ENCODE data around the gene STIM1. TPM values are rescaled to one million over a fixed set of nuclear protein-coding genes. Genes with fewer than 3 reads are reported as not detected.

STIM1 gene
- total RNA-seq, 1 experiment from 2014 or later = 93.6 TPM

DNA sequence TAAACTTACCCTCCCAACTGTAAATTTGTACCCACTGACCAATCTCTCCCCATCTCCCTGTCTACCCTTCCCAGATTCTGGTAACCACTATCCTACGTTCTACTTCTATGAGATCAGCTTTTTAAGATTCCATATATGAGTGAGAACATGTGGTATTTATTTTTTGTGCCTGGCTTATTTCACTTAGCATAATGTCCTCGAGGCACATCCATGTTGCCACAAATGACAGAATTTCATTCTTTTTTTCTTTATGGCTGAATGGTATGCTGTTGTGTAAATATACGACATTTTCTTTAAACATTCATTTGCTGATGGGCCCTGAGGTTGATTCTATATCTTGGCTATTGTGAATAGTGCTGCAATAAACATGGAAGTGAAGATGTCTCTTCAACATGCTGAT is 164.4 kb downstream of the STIM1 start:
- Histone ChIP-seq H3K27me3 (ENCODE audit: control insufficient read depth, insufficient read depth, low read length) (no peaks in the 10 kb centered on the region), H3K36me3 (ENCODE audit: control insufficient read depth, insufficient read depth, low read length) (no peaks in the 10 kb centered on the region), H3K4me1 (ENCODE audit: control insufficient read depth, insufficient read depth, low read length) (no peaks in the 10 kb centered on the region), H3K9me3 (ENCODE audit: control insufficient read depth, insufficient read depth, low read depth, low read length) (no peaks in the 10 kb centered on the region), H3K27ac (ENCODE audit: low read length) (no peak overlapping the region), H3K4me3 (ENCODE audit: low read depth in 2 of 2, low read length in 2 of 2) (no peak overlapping the region)
- in situ Hi-C loops (cut with HindIII; ENCODE audit: low pct_unique_long_range_greater_than_20kb, low sequenced_read_pairs) (no loop called here), intact Hi-C loops (cut with micrococcal nuclease; ENCODE audit: unreplicated experiment) (no loop called here)
- ChIA-PET CTCF (interaction anchor here (1.5 kb wide), 1 partner anchor 165 kb away, joined by 3 read pairs; the partner anchor contains the start of gene STIM1), POLR2A (no interaction called here)
- DNase-seq (ENCODE audit: low read depth, low spot score) (no peak), ATAC-seq (no peak)
- no peak for TF ChIP-seq REST (IDR thresholded peaks at IDR 0.05; ENCODE audit: insufficient read depth in 1 of 2, low read depth in 2 of 2, low read length in 1 of 2)
- no peak for TF ChIP-seq POLR2AphosphoS5 (IDR thresholded peaks at IDR 0.05; ENCODE audit: low read depth, low read length)
- TF ChIP-seq SIN3A (IDR thresholded peaks at IDR 0.05; ENCODE audit: borderline replicate concordance, insufficient read depth, low read depth, low read length) = no peak
- TF ChIP-seq TCF7L2 (IDR thresholded peaks at IDR 0.05; ENCODE audit: low read depth, low read length) = no peak
- TF ChIP-seq, protein P1, sequence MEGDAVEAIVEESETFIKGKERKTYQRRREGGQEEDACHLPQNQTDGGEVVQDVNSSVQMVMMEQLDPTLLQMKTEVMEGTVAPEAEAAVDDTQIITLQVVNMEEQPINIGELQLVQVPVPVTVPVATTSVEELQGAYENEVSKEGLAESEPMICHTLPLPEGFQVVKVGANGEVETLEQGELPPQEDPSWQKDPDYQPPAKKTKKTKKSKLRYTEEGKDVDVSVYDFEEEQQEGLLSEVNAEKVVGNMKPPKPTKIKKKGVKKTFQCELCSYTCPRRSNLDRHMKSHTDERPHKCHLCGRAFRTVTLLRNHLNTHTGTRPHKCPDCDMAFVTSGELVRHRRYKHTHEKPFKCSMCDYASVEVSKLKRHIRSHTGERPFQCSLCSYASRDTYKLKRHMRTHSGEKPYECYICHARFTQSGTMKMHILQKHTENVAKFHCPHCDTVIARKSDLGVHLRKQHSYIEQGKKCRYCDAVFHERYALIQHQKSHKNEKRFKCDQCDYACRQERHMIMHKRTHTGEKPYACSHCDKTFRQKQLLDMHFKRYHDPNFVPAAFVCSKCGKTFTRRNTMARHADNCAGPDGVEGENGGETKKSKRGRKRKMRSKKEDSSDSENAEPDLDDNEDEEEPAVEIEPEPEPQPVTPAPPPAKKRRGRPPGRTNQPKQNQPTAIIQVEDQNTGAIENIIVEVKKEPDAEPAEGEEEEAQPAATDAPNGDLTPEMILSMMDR (IDR thresholded peaks at IDR 0.05) = no peak
- BruUV-seq (replicated peaks) = no TSS peak

- intact Hi-C loops (cut with micrococcal nuclease; ENCODE audit: unreplicated experiment) = no loop called here
- CTCF ChIA-PET = no interaction called here
- H3K27ac ChIP-seq (ENCODE audit: low read length) = no peak overlapping the region
- TF ChIP-seq REST (IDR thresholded peaks at IDR 0.05; ENCODE audit: insufficient read depth in 1 of 2, low read depth in 2 of 2, low read length in 1 of 2) (no peak), TCF7L2 (IDR thresholded peaks at IDR 0.05; ENCODE audit: low read depth, low read length) (no peak), SIN3A (IDR thresholded peaks at IDR 0.05; ENCODE audit: borderline replicate concordance, insufficient read depth, low read depth, low read length) (no peak), POLR2AphosphoS5 (IDR thresholded peaks at IDR 0.05; ENCODE audit: low read depth, low read length) (no peak)
- TF ChIP-seq, protein P1 (IDR thresholded peaks at IDR 0.05) = no peak
- H3K4me1 ChIP-seq (ENCODE audit: control insufficient read depth, insufficient read depth, low read length) = no peaks in the 10 kb centered on the region
- DNase-seq (ENCODE audit: low read depth, low spot score) = no peak
- BruUV-seq (replicated peaks) = no TSS peak
- H3K9me3 ChIP-seq (ENCODE audit: control insufficient read depth, insufficient read depth, low read depth, low read length) = no peaks in the 10 kb centered on the region
- no peak for ATAC-seq
- in situ Hi-C loops (cut with HindIII; ENCODE audit: low pct_unique_long_range_greater_than_20kb, low sequenced_read_pairs) = no loop called here
- POLR2A ChIA-PET = no interaction called here
- no peaks in the 10 kb centered on the region for H3K36me3 ChIP-seq (ENCODE audit: control insufficient read depth, insufficient read depth, low read length)
- H3K4me3 ChIP-seq (ENCODE audit: low read depth in 2 of 2, low read length in 2 of 2) = no peak overlapping the region
- H3K27me3 ChIP-seq (ENCODE audit: control insufficient read depth, insufficient read depth, low read length) = no peaks in the 10 kb centered on the region
Observed at GRCh38 chr11:4022669-4023068, 167.2 kb downstream of the STIM1 start.

Data from Panc1 (cell line).